ENCODE measurements around the gene AK3. TPM values are rescaled to one million over a fixed set of nuclear protein-coding genes. Genes with fewer than 3 reads are reported as not detected.

The AK3 gene
- total RNA-seq, 1 experiment from 2014 or later: 79.2 TPM

GRCh38 chr9:4741365-4742089, 525 bp upstream of the AK3 start:
- peaks cover 15% of the 10 kb centered on the region; the same call in 1 of the 2 replicates for H3K4me1 ChIP-seq (ENCODE audit: insufficient read depth, low read length)
- DNase-seq (peak; percentile 18), ATAC-seq (peak; percentile 38)
- no peaks in the 10 kb centered on the region for H3K36me3 ChIP-seq (ENCODE audit: low read depth, low read length)
- intact Hi-C loops (cut with micrococcal nuclease): loop anchor here (2.0 to 5.0 kb wide), 2 partner anchors 63 to 79 kb away; partner anchors contain the start of genes CDC37L1 and PLPP6
- H3K9me3 ChIP-seq (ENCODE audit: low read length): no peaks in the 10 kb centered on the region
- TF ChIP-seq, protein P1, sequence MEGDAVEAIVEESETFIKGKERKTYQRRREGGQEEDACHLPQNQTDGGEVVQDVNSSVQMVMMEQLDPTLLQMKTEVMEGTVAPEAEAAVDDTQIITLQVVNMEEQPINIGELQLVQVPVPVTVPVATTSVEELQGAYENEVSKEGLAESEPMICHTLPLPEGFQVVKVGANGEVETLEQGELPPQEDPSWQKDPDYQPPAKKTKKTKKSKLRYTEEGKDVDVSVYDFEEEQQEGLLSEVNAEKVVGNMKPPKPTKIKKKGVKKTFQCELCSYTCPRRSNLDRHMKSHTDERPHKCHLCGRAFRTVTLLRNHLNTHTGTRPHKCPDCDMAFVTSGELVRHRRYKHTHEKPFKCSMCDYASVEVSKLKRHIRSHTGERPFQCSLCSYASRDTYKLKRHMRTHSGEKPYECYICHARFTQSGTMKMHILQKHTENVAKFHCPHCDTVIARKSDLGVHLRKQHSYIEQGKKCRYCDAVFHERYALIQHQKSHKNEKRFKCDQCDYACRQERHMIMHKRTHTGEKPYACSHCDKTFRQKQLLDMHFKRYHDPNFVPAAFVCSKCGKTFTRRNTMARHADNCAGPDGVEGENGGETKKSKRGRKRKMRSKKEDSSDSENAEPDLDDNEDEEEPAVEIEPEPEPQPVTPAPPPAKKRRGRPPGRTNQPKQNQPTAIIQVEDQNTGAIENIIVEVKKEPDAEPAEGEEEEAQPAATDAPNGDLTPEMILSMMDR (conservative IDR thresholded peaks at IDR 0.05; ENCODE audit: low read depth, low read length): no peak; the same call in 1 of the 2 replicates
- TF ChIP-seq EZH2 (IDR thresholded peaks at IDR 0.05; ENCODE audit: low read length, unreplicated experiment) (no peak), EZH2phosphoT487 (IDR thresholded peaks at IDR 0.05; ENCODE audit: borderline replicate concordance, low read length) (no peak)
- no peaks in the 10 kb centered on the region for H3K9me2 ChIP-seq (replicated peaks; ENCODE audit: low read length)
- H2AFZ ChIP-seq (ENCODE audit: low read length): peak overlapping the region; percentile 92
- BruUV-seq (replicated peaks): no TSS peak
- H4K20me1 ChIP-seq (ENCODE audit: low read length): no peaks in the 10 kb centered on the region
- no peaks in the 10 kb centered on the region for H3F3A ChIP-seq (ENCODE audit: low read length, unreplicated experiment)
- H3K27ac ChIP-seq (ENCODE audit: low read length): no peak overlapping the region
- H3K4me3 ChIP-seq (ENCODE audit: low read length): peak overlapping the region; percentile 96
- H3K9ac ChIP-seq (ENCODE audit: low read length): peak overlapping the region; percentile 86
- POLR2A ChIA-PET (ENCODE audit: unreplicated experiment): interaction anchor here (0.6 to 0.7 kb wide), 2 partner anchors 298 to 1138 kb away, joined by 3 read pairs; no protein-coding TSS in a partner anchor
- H3K79me2 ChIP-seq (ENCODE audit: low read length): peaks cover 42% of the 10 kb centered on the region
- H3K27me3 ChIP-seq (ENCODE audit: low read length): no peaks in the 10 kb centered on the region
- CTCF ChIA-PET: no interaction called here
- H3K4me2 ChIP-seq (ENCODE audit: low read length): peak overlapping the region; percentile 99

DNA sequence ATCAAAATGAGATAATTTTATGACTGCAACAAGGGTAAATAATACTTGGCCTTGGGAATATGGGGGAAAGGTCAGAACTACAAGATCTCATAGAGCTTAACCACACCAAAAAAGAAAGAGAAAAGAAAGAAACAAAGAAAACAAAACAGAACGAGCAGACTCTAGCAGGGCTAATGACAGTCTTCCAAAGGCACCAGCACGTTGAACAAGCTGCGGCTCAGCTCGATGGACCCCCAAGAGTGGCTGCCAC, 689 bp downstream of the AK3 start:
- DNase-seq (peak; percentile 27), ATAC-seq (no peak; the same call in 1 of the 2 replicates)
- ChIA-PET POLR2A (ENCODE audit: unreplicated experiment) (no interaction called here), CTCF (no interaction called here)
- H4K20me1 ChIP-seq (ENCODE audit: low read length): no peaks in the 10 kb centered on the region
- H3K36me3 ChIP-seq (ENCODE audit: low read depth, low read length): no peaks in the 10 kb centered on the region
- peak overlapping the region; percentile 86 for H3K9ac ChIP-seq (ENCODE audit: low read length)
- H3K27me3 ChIP-seq (ENCODE audit: low read length): no peaks in the 10 kb centered on the region
- intact Hi-C loops (cut with micrococcal nuclease): loop anchor here (2.0 to 5.0 kb wide), 2 partner anchors 62 to 78 kb away; partner anchors contain the start of genes CDC37L1 and PLPP6
- H3K27ac ChIP-seq (ENCODE audit: low read length): peak overlapping the region; percentile 56
- H3F3A ChIP-seq (ENCODE audit: low read length, unreplicated experiment): no peaks in the 10 kb centered on the region
- H3K4me3 ChIP-seq (ENCODE audit: low read length): peak overlapping the region; percentile 96
- H3K9me2 ChIP-seq (replicated peaks; ENCODE audit: low read length): no peaks in the 10 kb centered on the region
- H2AFZ ChIP-seq (ENCODE audit: low read length): peak overlapping the region; percentile 92
- no peak for TF ChIP-seq EZH2 (IDR thresholded peaks at IDR 0.05; ENCODE audit: low read length, unreplicated experiment)
- no peak for TF ChIP-seq EZH2phosphoT487 (IDR thresholded peaks at IDR 0.05; ENCODE audit: borderline replicate concordance, low read length)
- TF ChIP-seq, protein P1 (conservative IDR thresholded peaks at IDR 0.05; ENCODE audit: low read depth, low read length): no peak
- peak overlapping the region; percentile 99 for H3K4me2 ChIP-seq (ENCODE audit: low read length)
- H3K4me1 ChIP-seq (ENCODE audit: insufficient read depth, low read length): peaks cover 15% of the 10 kb centered on the region; the same call in 1 of the 2 replicates
- BruUV-seq (replicated peaks): no TSS peak
- no peaks in the 10 kb centered on the region for H3K9me3 ChIP-seq (ENCODE audit: low read length)
- H3K79me2 ChIP-seq (ENCODE audit: low read length): peaks cover 49% of the 10 kb centered on the region
